NB4 (cell line): Measurements from ENCODE around the gene MBNL1.

Experiments
- MYC ChIP-seq: IDR thresholded peaks from 2 replicates; pipeline ENCODE4 v1.6.1; 2011; ENCODE audit warnings: low read depth, low read length
- POLR2A ChIP-seq: IDR thresholded peaks from 2 replicates; pipeline ENCODE4 v1.6.1; 2011; ENCODE audit warnings: mild to moderate bottlenecking; ENCODE audit not compliant: insufficient read length; ENCODE audit errors: extremely low read depth
- TF ChIP-seq, protein P1 (sequence below): IDR thresholded peaks from one replicate; pipeline ENCODE4 v1.5.1; 2012; ENCODE audit warnings: low read depth, low read length
- TF ChIP-seq, protein P2 (sequence below): IDR thresholded peaks from 2 replicates; pipeline ENCODE4 v1.6.1; 2011; ENCODE audit warnings: low read depth, low read length

DNA sequence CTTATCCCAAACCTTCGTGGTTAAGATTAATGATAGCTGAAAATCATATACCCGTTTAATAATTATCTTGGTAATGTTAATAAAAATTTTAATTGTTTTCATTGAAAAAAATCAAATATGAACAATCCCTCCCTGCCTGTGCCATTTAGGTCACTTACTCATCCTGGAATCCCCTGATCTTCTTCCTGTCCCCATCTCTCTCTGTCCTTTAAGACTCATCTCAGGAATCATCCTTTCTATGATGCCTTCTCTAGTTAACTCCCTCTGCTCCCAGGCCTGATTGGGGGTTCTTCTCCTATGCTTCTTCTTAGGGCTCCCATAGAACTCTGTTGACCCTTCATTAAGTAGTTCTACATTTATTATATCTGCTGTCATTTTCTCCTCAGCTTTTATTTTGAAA, 91.6 kb downstream of the MBNL1 start:
- TF ChIP-seq, protein P1, sequence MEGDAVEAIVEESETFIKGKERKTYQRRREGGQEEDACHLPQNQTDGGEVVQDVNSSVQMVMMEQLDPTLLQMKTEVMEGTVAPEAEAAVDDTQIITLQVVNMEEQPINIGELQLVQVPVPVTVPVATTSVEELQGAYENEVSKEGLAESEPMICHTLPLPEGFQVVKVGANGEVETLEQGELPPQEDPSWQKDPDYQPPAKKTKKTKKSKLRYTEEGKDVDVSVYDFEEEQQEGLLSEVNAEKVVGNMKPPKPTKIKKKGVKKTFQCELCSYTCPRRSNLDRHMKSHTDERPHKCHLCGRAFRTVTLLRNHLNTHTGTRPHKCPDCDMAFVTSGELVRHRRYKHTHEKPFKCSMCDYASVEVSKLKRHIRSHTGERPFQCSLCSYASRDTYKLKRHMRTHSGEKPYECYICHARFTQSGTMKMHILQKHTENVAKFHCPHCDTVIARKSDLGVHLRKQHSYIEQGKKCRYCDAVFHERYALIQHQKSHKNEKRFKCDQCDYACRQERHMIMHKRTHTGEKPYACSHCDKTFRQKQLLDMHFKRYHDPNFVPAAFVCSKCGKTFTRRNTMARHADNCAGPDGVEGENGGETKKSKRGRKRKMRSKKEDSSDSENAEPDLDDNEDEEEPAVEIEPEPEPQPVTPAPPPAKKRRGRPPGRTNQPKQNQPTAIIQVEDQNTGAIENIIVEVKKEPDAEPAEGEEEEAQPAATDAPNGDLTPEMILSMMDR, result no peak
- TF ChIP-seq POLR2A (no peak), MYC (no peak)
- TF ChIP-seq, protein P2, sequence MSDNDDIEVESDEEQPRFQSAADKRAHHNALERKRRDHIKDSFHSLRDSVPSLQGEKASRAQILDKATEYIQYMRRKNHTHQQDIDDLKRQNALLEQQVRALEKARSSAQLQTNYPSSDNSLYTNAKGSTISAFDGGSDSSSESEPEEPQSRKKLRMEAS, result no peak
